ENCODE results near the gene IMPG2. TPM values are rescaled to one million over a fixed set of nuclear protein-coding genes. Genes with fewer than 3 reads are reported as not detected.

Gene IMPG2
- total RNA-seq, 1 donor from 2014 or later: 2.4 TPM

GRCh38 chr3:101179637-101180036 is 140.7 kb downstream of the IMPG2 start:
- no peak overlapping the region for H3K27ac Mint-ChIP-seq (ENCODE audit: unreplicated experiment)
- H3K27me3 Mint-ChIP-seq (ENCODE audit: unreplicated experiment): no peaks in the 10 kb centered on the region
- no peaks in the 10 kb centered on the region for H3K4me1 Mint-ChIP-seq (ENCODE audit: low read depth, unreplicated experiment)
- H3K9me3 Mint-ChIP-seq (ENCODE audit: unreplicated experiment): no peaks in the 10 kb centered on the region
- no peak overlapping the region for H3K4me3 Mint-ChIP-seq (ENCODE audit: unreplicated experiment)
- no peaks in the 10 kb centered on the region for H3K36me3 Mint-ChIP-seq (ENCODE audit: unreplicated experiment)
- no peak for DNase-seq
- TF ChIP-seq CTCF (IDR thresholded peaks at IDR 0.05; ENCODE audit: partially characterized antibody, unreplicated experiment): no peak

GRCh38 chr3:101177577-101177976 is 142.8 kb downstream of the IMPG2 start:
- no peaks in the 10 kb centered on the region for H3K27me3 Mint-ChIP-seq (ENCODE audit: unreplicated experiment)
- no peaks in the 10 kb centered on the region for H3K4me1 Mint-ChIP-seq (ENCODE audit: low read depth, unreplicated experiment)
- no peak for TF ChIP-seq CTCF (IDR thresholded peaks at IDR 0.05; ENCODE audit: partially characterized antibody, unreplicated experiment)
- no peak overlapping the region for H3K4me3 Mint-ChIP-seq (ENCODE audit: unreplicated experiment)
- no peaks in the 10 kb centered on the region for H3K36me3 Mint-ChIP-seq (ENCODE audit: unreplicated experiment)
- no peak for DNase-seq
- no peaks in the 10 kb centered on the region for H3K9me3 Mint-ChIP-seq (ENCODE audit: unreplicated experiment)
- H3K27ac Mint-ChIP-seq (ENCODE audit: unreplicated experiment): no peak overlapping the region

Other genes starting within 250 kb of the IMPG2 start
- gene SENP7, start 192.6 kb upstream of the IMPG2 start, total RNA-seq (ENCODE audit: unreplicated experiment): 112 TPM
- gene TRMT10C, start 241.3 kb upstream of the IMPG2 start, total RNA-seq (ENCODE audit: unreplicated experiment): 23.5 TPM